Measurements from ENCODE around the gene MAML3. TPM values are rescaled to one million over a fixed set of nuclear protein-coding genes. Genes with fewer than 3 reads are reported as not detected.

The MAML3 gene
- polyA plus RNA-seq, 1 donor (not counting 4 experiments of a cell fraction or from before 2014, with no cell fraction given): 0.68 TPM

DNA sequence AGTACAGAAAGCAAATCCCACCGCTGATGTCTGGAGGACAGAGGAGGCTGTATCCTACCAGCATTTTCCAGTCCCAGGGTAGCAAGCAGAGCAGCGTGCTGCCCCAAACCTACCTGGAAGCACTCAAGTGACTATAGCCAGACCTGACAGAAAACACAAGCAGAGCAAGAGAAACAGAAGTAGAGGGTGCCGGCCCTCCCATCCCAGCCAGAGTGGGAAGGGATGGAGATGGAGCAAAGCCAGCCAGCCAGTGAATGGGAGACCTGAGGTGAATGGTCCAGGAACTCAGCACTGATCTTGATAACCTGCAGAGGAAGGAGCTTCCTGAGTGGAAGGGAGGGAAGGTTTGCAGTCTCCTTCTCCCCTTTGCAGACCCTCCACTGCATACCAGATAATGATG, 185.2 kb downstream of the MAML3 start:
- Histone ChIP-seq H3K36me3 (ENCODE audit: control insufficient read depth in 2 of 2, extremely low read depth in 1 of 2, insufficient read depth in 2 of 2, low read length in 2 of 2) (no peaks in the 10 kb centered on the region), H3K9me1 (ENCODE audit: control insufficient read depth, extremely low read depth, insufficient read depth, low read length) (no peaks in the 10 kb centered on the region), H3K27ac (ENCODE audit: control insufficient read depth, insufficient read depth, low read length) (no peak overlapping the region), H3K79me2 (ENCODE audit: control insufficient read depth, insufficient read depth, low read length) (no peaks in the 10 kb centered on the region), H3K27me3 (ENCODE audit: control insufficient read depth, extremely low read depth, insufficient read depth, low read length) (no peaks in the 10 kb centered on the region), H3K9ac (ENCODE audit: control insufficient read depth, extremely low read depth, insufficient read depth, low read length) (no peak overlapping the region), H3K4me1 (ENCODE audit: control insufficient read depth, extremely low read depth, insufficient read depth, low read length) (no peaks in the 10 kb centered on the region), H3K9me3 (ENCODE audit: control insufficient read depth, low read depth, low read length) (no peaks in the 10 kb centered on the region), H3K4me3 (ENCODE audit: control insufficient read depth in 2 of 3, extremely low read depth in 1 of 3, insufficient read depth in 2 of 3, low read depth in 1 of 3, low read length in 3 of 3) (no peak overlapping the region), H3K4me2 (ENCODE audit: control insufficient read depth, extremely low read depth, insufficient read depth, low read depth, low read length) (no peak overlapping the region), H4K20me1 (ENCODE audit: control insufficient read depth, extremely low read depth, insufficient read depth, low read length) (no peaks in the 10 kb centered on the region), H2AFZ (ENCODE audit: control insufficient read depth, low read length) (no peak overlapping the region)
- no peak for TF ChIP-seq EZH2 (IDR thresholded peaks at IDR 0.05; ENCODE audit: low read length)
- TF ChIP-seq, protein P1, sequence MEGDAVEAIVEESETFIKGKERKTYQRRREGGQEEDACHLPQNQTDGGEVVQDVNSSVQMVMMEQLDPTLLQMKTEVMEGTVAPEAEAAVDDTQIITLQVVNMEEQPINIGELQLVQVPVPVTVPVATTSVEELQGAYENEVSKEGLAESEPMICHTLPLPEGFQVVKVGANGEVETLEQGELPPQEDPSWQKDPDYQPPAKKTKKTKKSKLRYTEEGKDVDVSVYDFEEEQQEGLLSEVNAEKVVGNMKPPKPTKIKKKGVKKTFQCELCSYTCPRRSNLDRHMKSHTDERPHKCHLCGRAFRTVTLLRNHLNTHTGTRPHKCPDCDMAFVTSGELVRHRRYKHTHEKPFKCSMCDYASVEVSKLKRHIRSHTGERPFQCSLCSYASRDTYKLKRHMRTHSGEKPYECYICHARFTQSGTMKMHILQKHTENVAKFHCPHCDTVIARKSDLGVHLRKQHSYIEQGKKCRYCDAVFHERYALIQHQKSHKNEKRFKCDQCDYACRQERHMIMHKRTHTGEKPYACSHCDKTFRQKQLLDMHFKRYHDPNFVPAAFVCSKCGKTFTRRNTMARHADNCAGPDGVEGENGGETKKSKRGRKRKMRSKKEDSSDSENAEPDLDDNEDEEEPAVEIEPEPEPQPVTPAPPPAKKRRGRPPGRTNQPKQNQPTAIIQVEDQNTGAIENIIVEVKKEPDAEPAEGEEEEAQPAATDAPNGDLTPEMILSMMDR (optimal IDR thresholded peaks at IDR 0.05 in 1 of 3, IDR thresholded peaks at IDR 0.05 in 1 of 3, conservative IDR thresholded peaks at IDR 0.05 in 1 of 3; ENCODE audit: extremely low read depth in 1 of 3, insufficient read depth in 2 of 3, low read length in 3 of 3): no peak
- dilution Hi-C loops (cut with MboI; ENCODE audit: extremely low pct_ligation_motif_present, low sequenced_read_pairs): no loop called here
- FAIRE-seq: no peak
- DNase-seq (ENCODE audit: low read depth, low spot score): no peak

- Histone ChIP-seq H3K4me1 (ENCODE audit: control insufficient read depth, extremely low read depth, insufficient read depth, low read length) (no peaks in the 10 kb centered on the region), H4K20me1 (ENCODE audit: control insufficient read depth, extremely low read depth, insufficient read depth, low read length) (no peaks in the 10 kb centered on the region), H3K9me3 (ENCODE audit: control insufficient read depth, low read depth, low read length) (no peaks in the 10 kb centered on the region), H3K27ac (ENCODE audit: control insufficient read depth, insufficient read depth, low read length) (no peak overlapping the region), H3K4me2 (ENCODE audit: control insufficient read depth, extremely low read depth, insufficient read depth, low read depth, low read length) (no peak overlapping the region), H3K79me2 (ENCODE audit: control insufficient read depth, insufficient read depth, low read length) (no peaks in the 10 kb centered on the region), H3K4me3 (ENCODE audit: control insufficient read depth in 2 of 3, extremely low read depth in 1 of 3, insufficient read depth in 2 of 3, low read depth in 1 of 3, low read length in 3 of 3) (no peak overlapping the region), H3K9ac (ENCODE audit: control insufficient read depth, extremely low read depth, insufficient read depth, low read length) (no peak overlapping the region), H3K9me1 (ENCODE audit: control insufficient read depth, extremely low read depth, insufficient read depth, low read length) (no peaks in the 10 kb centered on the region), H2AFZ (ENCODE audit: control insufficient read depth, low read length) (no peak overlapping the region), H3K27me3 (ENCODE audit: control insufficient read depth, extremely low read depth, insufficient read depth, low read length) (no peaks in the 10 kb centered on the region), H3K36me3 (ENCODE audit: control insufficient read depth in 2 of 2, extremely low read depth in 1 of 2, insufficient read depth in 2 of 2, low read length in 2 of 2) (no peaks in the 10 kb centered on the region)
- dilution Hi-C loops (cut with MboI; ENCODE audit: extremely low pct_ligation_motif_present, low sequenced_read_pairs): no loop called here
- FAIRE-seq: no peak
- no peak for DNase-seq (ENCODE audit: low read depth, low spot score)
- TF ChIP-seq, protein P1 (optimal IDR thresholded peaks at IDR 0.05 in 1 of 3, IDR thresholded peaks at IDR 0.05 in 1 of 3, conservative IDR thresholded peaks at IDR 0.05 in 1 of 3; ENCODE audit: extremely low read depth in 1 of 3, insufficient read depth in 2 of 3, low read length in 3 of 3): no peak
- no peak for TF ChIP-seq EZH2 (IDR thresholded peaks at IDR 0.05; ENCODE audit: low read length)
These were observed 187.6 kb downstream of the MAML3 start for GRCh38 chr4:139966383-139966782.
